ENCODE measurements around the gene ACSS1.
"Not testable (repeated sequence)": the region's sequence is repeated elsewhere in the genome, so short reads cannot be mapped to it uniquely, and the experiment has no call there.

ACSS1 gene

DNA sequence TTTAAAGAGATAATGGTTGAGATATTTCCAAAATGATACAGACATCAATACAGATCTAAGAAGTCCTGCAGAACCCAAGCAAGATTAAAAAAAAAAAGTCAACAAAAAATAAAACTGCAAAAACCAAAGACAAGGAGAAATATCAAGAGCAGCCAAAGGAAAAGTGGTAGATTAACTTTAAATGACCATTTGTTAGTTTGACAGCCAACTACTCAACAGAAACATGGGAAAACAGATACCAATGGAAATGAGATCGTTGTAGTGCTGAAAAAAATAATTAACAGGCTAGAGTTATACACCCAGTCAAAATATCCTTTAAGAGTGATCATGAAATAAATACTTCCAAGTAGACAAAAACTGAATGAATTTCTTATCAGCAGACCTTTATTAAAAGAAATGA is 54.9 kb downstream of the ACSS1 start:
- TF ChIP-seq, protein P1, sequence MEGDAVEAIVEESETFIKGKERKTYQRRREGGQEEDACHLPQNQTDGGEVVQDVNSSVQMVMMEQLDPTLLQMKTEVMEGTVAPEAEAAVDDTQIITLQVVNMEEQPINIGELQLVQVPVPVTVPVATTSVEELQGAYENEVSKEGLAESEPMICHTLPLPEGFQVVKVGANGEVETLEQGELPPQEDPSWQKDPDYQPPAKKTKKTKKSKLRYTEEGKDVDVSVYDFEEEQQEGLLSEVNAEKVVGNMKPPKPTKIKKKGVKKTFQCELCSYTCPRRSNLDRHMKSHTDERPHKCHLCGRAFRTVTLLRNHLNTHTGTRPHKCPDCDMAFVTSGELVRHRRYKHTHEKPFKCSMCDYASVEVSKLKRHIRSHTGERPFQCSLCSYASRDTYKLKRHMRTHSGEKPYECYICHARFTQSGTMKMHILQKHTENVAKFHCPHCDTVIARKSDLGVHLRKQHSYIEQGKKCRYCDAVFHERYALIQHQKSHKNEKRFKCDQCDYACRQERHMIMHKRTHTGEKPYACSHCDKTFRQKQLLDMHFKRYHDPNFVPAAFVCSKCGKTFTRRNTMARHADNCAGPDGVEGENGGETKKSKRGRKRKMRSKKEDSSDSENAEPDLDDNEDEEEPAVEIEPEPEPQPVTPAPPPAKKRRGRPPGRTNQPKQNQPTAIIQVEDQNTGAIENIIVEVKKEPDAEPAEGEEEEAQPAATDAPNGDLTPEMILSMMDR (conservative IDR thresholded peaks at IDR 0.05), result no peak
- TF ChIP-seq ZFX (IDR thresholded peaks at IDR 0.05), result no peak
- no peak overlapping the region for H3K27ac ChIP-seq

DNA sequence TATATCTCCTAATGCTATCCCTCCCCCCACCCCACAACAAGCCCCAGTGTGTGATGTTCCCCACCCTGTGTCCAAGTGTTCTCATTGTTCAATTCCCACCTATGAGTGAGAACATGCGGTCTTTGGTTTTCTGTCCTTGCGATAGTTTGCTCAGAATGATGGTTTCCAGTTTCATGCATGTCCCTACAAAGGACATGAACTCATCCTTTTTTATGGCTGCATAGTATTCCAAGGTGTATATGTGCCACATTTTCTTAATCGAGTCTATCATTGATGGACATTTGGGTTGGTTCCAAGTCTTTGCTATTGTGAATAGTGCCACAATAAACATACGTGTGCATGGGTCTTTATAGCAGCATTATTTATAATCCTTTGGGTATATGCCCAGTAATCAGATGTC is 56.6 kb downstream of the ACSS1 start:
- H3K27ac ChIP-seq, result not testable (repeated sequence)

DNA sequence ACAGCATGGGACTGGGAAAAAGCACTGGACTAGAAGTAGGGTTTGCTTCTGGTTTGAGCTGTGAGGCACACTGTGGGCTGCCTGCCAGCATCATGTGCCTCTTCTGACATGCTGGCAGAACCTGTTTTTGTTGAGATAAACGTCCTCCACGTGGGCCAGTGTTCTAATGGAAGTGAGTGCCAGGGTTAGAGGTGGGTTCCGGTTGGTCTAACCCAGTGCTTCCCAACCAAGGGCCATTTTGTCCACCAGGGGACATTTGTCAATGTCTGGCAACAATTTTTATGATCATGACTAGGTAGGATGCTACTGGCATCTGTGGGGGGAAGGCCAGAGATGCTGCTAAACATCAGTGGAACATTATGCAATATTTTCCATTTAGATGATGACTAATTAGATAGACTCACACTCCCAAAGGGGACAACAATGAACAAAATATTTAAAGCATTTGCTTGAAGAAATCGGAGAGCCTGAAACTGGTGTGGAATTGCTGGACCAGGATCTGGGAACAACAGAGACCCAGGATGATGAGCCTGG is 57.6 kb downstream of the ACSS1 start:
- peak overlapping the region; percentile 70 for H3K27ac ChIP-seq

DNA sequence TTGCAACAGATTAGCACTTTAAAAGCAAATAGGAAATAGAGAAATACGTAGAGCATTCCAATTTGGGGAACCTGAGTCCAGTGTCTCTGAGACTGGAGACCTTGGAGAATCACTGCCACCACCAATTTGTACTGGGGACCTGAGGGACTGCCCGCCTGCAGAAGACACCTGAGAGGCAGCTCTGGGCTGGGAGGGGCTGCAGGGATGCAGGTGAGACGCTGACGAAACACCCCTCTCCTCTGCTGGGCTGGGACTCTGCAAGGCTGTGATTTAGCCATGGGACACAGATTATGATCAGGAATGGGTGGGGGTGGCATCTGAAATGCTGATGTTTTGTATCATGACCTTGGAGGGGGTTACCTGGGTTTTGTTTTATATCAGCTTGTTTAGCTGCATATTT is 58.4 kb downstream of the ACSS1 start:
- TF ChIP-seq ZFX (IDR thresholded peaks at IDR 0.05), result no peak
- TF ChIP-seq, protein P1 (conservative IDR thresholded peaks at IDR 0.05), result no peak
- peak overlapping the region; percentile 70 for H3K27ac ChIP-seq

More for the DNA sequence above, 57.6 kb downstream of the ACSS1 start:
- TF ChIP-seq ZFX (IDR thresholded peaks at IDR 0.05), result no peak
- TF ChIP-seq, protein P1 (conservative IDR thresholded peaks at IDR 0.05), result peak; percentile 35

DNA sequence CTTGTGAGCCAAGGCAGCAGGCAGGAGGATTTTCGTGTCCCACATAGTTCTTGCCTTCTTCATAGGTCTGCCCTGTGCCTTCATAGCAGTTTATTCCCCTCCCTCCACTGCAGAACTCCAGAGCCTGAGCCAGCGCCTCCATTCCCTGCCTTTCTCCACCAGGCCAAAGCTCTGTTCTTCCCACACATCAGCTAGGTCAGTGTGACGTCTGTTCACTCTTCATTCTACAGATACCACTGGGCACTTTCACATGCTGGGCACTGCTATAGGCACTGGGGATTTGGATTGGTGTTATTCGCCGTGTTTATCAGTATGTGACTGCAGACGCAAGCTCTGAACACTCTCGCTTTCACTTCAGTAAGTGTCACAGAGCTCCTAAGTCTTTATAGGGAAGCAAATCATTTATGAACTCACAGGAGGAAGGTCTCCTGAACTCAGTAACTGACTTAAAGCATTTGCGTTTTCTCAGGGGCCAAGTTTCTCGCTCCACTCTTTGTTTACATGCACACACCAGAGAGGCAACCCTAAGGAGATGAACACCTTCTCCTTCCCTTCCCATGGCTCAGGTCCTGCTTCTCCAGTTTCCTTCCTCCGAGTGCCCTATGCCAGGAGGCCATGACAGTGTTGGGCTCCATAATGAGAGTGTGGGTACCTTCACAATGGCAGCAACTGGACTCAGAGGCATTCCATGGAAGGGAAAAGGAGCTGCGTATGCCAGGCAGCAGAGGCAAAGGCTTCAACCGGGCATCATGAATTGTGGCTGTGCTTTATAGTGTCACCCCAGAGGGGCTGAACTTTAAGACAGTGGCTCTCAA is 59.1 kb downstream of the ACSS1 start:
- H3K27ac ChIP-seq, result peak overlapping the region; percentile 70
- TF ChIP-seq ZFX (IDR thresholded peaks at IDR 0.05), result no peak
- TF ChIP-seq, protein P1 (conservative IDR thresholded peaks at IDR 0.05), result no peak

DNA sequence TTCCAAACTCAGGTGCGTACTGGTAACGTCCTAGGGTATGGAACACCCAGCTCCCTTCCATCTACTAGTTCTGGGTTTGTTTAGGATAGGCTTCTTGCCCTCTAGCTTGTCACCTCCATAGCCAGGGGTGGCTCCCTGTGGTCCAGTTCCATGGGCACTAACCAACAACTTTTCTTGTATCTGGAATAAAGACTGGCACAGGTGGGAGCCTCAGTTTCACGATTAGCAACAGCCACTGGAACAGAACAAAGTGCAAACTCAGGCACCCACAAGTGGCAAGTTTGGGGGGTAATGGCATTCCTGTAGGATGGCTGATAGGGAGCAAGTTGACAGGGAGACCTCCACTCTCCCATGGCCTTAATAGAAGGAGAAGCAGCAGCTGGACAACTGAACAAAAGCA is 59.8 kb downstream of the ACSS1 start:
- no peak for TF ChIP-seq ZFX (IDR thresholded peaks at IDR 0.05)
- TF ChIP-seq, protein P1 (conservative IDR thresholded peaks at IDR 0.05), result no peak

DNA sequence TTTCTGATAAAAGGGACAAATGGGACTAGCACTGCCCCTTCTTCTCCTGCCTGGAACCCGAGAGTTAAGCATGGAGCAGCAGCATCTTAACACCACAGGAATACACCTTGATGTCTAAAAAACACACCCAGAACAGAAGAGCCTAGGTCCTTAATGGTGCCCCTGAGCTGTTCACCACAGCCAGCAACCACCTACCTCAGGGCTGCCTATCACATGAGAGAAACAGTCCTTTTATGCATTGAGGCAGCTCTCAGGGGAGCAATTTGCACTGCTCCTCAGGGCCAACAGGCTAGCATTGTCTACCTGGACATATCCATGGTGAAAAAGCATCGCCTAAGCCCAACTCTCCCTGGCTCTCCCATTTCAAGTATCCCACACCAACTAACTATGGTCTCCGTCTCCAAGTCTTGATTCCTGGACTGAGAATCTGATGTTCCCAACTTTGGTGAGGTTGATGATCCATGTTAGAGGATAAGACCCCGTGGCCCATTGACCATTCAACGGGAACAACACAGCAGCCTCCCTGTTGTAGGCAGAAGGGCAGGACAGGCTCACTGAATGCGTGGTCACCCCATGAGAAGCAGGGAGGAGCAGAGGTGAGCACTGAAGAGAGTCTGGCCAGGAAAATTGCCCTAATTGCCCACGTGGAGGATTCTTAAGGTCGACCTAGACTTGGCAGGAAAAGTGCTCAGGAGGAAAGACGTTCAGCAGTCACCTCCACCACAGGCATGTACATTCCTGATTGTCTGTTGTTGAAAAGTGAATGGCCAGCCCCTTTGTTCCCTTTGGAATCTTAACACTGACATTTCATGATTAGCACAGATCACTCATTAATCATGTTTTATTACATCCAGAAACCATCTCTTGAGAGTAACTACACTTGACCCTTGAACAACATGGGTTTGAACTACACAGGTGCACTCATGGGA is 61.2 kb downstream of the ACSS1 start:
- H3K27ac ChIP-seq, result no peak overlapping the region
- TF ChIP-seq, protein P1 (conservative IDR thresholded peaks at IDR 0.05), result no peak
- TF ChIP-seq ZFX (IDR thresholded peaks at IDR 0.05), result no peak

More for the DNA sequence above, 59.8 kb downstream of the ACSS1 start:
- peak overlapping the region; percentile 70; the same call in 1 of the 2 replicates for H3K27ac ChIP-seq
